Left kidney (tissue), 2 donors: ENCODE measurements around the gene SLC8A1. TPM values are rescaled to one million over a fixed set of nuclear protein-coding genes. Genes with fewer than 3 reads are reported as not detected.

Experiments
- DNase-seq: peaks from one replicate; pipeline ENCODE4 v3.0.0-alpha.2; 2013
- polyA plus RNA-seq: library from polyadenylated mRNA; unstranded; fragments of 120-200 nt; gene quantifications from one replicate; pipeline ENCODE4 v1.2.1, GENCODE V29; 2013; ENCODE audit not compliant: insufficient read length

SLC8A1 gene
- polyA plus RNA-seq, 1 donor, result 73.0 TPM

DNA sequence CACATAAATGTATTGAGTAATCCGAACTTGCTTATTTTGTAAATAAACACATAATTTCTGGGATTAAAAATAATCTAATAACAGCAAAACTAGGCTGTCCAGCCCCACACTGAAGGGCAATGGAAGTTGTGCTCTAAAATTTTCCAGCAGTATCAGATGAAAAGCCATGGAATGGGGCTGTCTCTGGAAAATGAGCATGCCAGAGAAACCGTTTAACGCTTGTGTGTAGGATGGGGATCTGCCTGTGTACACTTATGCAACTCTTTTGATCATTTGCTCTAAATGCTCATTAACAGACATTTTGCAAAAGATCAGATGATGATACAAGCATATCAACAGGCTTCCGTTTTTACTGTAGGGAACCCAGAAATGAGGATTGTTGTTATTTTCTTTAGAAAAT lies 177.6 kb downstream of the SLC8A1 start:
- no peak for DNase-seq

DNA sequence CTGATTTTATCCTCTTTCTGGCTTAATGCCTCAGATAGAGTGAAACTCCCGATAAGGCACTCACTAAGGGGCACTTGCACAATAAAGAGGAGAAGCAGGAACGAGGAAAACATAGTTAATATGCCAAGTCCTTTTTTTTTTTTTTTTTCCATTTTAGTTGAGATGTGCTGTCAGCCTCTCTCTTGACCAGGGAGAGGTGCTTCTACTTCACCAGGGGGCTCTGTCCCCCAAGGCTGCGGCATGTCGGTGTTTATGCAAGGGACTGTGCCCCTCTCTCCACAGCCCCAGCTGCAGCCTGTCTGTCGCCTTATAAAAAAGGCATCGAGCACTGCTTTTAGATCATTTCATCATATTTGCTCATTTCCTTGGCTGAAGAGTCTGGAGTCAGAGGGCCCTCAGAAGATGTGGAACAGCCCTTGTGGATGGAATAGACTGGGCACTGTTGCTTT lies 178.1 kb downstream of the SLC8A1 start:
- no peak for DNase-seq

DNA sequence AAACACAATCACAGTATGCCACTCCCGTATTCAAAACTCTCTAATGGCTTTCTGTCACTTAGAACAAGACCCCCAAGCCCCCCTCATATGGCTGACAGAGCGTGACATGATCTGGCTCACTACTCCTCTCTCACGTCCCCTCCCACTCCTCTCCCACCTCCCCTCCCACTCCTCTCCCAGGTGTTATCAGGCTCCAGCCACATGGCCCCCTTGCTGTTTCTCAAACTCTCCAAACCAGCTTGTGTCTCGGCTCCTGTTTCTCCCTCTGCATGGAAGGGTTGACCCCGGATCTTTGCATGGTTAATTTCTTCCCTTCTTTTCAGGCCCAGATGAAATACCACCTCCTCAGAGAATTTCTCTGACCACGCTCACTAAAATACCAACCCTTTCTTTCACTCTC lies 180.8 kb downstream of the SLC8A1 start:
- peak; percentile 78 for DNase-seq

DNA sequence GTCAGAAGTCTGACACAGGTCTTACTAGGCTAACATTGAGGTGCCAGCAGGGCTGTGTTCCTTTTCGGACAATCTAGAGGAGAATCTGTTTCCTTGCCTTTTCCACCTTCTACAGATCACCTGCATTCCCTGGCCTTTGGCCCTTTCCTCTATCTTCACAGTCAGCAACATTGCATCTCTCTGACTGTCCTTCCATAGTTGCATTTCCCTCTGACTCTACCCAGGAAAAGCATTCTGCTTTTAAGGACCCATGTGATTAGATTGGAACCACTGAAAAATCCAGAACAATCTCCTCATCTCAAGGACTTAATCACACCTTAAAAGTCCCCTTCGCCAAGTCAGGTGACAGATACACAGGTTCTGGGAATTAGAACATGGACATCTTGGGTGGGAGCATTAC lies 181.5 kb downstream of the SLC8A1 start:
- DNase-seq, result no peak

DNA sequence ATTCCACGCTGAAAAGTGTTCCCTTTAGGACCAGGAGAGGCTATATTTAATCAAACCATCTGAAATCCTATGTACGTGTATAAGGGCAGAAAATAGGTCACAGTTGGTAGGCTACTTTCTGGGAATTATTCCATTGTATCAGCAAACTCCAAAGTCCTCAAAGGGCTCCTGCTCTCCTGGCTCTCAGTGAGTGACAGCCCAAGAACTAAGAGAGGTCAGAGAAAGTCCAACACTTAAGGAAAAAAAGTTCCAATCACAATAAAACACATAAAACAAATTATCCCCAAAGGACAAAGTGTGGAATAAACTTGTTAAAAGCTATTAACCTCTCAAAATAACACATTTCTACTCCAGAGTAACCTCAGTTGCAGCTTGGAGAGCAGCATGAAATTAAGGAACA lies 183.3 kb downstream of the SLC8A1 start:
- DNase-seq, result no peak

DNA sequence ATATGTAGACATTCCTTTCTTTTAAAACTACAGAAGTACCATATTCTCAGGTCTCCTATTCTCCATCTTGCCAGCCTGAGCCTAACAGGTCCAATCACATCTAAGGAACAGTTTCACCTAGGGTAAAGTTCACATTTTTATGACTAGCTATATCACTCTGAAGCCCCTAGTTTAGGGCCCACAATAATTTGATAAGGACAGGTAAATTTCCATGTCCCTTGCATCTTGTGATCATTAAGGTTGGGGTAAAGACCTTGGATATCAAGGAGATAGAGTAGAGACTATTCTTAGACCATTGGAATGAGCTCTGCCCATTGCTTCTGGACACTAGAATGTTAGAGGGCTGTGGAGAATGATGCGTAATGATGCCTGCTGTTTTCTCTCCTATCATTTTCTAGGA lies 185.7 kb downstream of the SLC8A1 start:
- no peak for DNase-seq

DNA sequence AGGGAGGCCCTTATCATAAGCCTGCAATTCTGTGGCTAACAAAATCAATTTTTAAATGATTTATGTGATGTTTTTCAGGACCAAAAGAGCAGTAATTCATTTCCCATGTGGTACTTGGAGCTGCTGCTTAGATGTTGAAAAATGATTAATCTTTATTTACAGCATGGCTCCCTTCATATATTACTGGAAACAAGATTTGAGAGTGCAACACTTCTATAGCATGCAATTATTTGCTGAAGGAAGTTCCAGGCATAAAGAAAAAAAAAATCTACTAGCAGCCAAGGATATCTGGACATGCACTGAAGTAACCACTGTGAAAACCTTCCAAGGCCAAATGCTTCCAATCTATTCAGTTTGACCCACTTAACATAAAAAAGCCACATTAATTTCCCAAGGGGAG lies 186.3 kb downstream of the SLC8A1 start:
- DNase-seq, result no peak

DNA sequence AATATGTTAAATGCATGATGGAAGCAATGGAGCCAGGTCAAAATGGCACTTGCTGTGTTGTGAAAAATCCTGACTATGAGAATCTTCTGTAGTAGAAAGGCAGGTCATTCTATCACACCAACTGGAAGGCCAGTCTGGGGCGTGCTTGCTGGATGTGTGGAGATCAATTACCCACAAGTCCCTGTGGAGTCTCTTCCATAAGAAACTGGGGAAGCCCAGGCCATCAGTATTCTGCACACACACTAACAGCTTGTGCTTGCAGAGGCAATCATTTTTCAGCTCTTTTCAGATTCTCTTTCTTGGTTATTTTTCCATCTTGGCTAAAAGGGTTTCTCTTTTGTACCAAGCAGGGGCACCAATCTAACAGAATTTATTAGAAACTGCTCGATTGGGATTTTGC lies 190.8 kb downstream of the SLC8A1 start:
- no peak for DNase-seq

DNA sequence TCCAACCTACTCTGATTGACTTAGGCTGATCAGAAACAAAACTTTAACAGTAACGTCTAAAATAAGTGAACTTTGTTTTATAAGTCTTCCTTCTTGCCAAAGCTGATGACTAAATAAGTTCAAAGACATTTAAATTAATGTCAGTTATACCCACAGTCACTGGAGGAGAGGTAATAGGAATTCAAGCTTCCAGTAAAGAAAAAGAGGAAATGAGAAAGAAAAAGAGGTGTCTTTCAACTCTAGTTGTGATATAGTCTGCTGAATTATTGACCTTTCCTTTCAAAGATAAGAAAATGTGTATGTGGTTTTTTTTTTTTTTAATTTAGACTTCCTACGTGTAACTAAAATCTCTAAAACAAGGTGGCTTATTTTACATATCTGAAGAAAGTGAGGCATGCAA lies 191.5 kb downstream of the SLC8A1 start:
- no peak for DNase-seq

DNA sequence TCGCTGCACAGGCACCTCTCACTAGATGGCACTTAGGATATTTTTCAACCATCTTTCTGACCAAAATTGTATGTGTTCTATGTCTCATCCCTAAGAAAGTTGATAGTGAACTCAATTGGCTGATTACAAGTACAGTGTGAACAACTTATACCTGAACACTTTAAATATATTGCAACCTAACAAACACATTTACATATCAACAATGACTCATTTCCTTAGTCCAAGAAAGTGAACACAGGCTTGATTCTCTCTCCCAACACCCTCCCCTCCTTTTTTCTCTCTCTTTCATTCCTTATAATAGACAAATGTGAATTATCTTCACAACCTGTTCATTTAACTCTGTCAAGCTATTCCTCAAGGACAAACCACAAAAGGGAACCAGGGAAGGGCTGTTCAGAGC lies 192.0 kb downstream of the SLC8A1 start:
- no peak for DNase-seq

DNA sequence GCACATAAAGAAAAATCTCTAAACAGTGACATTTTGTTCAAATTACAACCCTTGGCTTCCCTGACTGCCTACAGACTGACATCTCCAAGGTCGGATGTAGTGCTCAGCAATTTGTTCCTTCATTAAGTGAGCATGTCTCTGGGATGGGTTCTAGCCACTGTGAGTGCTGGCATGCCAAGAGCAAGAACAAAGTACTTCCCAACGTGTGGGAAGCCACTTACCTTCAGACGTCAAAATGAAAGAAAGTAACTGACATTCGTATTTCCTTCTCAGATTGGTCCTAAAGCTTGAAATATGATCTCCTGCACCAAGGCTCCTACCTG lies 193.8 kb downstream of the SLC8A1 start:
- no peak for DNase-seq

DNA sequence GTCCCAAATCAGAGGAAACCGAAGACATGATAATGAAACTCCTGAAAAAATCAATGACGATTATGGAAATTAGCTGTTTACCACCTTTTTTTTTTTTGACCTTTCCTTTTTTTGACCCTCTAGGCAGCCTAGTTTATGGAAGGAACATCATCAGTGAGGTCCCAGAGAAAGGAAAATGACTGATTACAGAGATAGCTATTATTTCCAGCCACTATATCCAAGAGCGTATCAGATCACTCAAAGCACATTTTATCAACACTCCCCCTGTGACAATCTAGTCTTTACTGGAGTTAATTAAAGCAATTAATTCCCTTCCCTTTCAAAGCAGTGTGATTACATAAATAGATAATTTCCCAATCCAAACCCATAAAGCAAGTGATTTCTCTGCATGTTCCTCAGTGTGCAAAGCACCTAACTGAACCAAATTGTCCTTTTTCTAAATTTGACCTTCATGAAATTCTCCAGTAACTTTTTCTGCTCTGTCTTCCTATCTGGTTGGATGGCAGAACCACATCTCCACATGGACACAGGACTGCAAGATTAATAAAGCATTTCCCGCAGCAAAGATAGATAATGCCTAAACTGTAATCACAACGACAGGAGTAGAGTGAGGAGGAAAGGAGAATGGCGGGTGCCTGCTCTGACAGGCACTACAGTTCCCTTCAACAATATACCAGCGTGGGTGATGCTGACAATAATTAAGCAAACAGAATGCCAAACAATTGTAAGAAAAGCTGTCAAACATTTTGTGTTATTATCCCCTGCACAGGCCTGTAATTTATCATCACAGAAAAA lies 194.4 kb downstream of the SLC8A1 start:
- DNase-seq, result no peak

DNA sequence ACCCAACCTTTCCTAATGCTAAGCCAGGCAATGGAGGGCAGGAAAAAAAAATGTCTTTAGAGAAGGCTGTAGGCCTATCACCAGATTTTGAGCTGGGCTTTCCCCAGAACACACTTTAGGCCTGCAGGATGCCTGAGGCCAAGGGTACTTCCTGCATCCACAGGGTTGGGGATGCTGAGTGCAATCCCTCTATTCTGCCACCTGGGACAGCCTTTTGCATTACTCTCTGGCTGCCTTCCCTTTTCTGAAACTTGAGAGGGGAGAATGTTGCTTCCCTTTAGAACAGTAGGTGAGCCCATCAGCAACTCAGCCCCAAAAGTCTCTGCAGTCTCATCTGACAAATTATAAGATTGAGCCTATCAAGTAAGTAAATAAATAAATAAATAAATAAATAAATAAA lies 195.2 kb downstream of the SLC8A1 start:
- no peak for DNase-seq

DNA sequence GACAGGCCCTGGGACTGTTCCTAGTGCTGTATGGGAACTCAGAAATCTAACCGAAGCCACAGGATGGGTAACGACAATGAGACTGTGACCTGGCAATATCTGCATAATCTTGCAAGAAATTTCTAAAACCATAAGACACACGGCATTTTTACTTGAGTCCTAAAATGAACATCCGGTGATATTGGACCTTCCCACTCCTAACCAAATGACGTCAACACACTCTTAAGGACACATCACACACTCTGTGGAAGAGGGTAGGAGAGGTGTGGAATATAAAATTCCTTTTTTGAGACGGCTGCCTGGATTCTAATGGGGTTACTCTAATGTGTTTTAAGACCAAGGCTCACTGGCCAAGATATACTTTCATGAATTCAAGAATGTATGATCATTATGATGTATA lies 195.9 kb downstream of the SLC8A1 start:
- DNase-seq, result no peak

DNA sequence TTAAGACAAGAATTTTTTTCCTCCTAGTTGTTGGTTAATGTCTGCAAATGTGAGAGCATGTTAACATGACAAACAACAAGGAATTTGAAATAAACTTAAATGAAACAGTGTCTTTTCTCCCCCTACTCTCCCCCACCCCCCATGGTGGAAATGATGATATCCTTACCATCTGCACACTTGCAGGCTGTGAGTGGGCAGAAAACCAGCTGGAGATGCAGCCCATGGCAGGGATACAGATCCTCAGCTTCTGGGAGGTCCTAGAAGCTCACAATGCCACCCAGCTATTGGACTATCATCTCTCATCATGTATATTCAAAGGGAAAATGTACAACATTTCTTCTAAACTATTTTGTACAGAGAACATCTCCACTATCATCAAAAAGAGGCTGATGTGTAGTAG lies 196.8 kb downstream of the SLC8A1 start:
- no peak for DNase-seq

DNA sequence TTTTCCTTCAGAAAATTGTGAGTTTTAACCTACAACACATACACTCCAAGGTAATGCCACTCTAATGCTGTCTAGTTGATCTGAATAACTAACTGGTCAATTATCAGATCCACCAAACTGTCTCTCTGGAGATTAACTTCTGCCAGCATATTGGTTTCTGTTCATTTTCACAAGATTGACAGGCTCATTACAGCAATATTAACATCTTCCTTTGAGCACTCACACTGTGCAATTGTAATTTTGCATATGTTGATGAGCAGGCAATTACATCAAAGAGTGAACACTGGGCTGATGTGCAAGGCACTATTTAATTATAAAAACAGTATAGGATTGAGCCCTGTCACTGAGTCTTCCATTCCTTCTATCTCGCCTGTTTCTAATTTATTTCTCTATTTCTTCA lies 197.3 kb downstream of the SLC8A1 start:
- no peak for DNase-seq

DNA sequence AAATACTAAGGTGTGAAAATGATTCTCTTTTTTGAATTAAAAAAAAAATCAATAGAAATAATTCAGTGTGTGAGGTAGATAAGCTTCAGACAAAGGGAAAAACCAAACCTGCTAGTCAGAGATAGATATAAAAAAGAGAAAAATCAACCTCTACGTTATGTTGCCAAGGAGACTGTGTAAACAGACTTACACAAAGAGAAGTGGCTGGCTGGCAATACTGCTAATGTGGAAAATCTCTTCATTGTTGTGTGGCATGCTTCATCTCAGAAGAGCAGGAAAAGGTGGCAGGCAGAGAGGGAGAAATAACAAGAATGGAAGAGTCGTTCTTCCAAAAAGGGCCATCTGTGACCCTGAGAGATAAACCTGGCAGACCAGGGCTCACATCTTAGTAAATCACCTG lies 200.8 kb downstream of the SLC8A1 start:
- peak; percentile 19 for DNase-seq

DNA sequence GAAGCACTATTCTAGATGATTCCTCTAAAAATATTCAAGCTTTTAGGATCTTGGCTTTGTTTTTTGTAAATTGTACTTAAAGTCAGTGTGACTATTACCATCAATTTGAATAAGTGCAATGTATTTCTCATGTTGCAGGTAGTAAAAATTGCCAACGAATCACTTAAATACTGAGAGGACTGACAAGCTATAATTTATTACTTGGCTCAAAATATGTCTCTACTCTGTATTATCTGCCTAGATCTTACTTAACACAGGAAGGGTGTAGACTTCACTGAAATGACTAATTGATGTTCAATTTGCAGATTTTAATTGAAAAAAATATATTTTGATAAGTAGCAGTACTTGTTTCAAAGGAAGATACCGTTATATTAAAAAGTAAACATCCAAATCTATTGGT lies 202.3 kb downstream of the SLC8A1 start:
- DNase-seq, result no peak

DNA sequence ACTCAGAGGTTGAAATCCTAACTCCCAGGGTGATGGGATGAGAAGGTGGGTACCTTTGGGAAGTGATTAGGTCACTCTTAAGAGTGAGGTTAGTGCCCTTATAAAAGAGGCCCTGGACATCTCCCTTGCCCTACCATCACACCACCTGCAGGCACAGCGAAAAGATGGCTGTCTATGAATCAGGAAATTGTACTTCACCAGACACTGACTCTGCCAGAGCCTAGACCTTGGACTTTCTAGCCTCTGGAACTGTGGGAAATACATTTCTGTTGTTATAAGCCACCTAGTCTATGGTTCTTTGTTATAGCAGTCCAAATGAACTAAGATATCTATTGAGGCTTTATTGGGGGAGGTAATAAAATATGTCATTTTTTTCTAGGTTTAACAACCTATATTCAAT lies 203.6 kb downstream of the SLC8A1 start:
- no peak for DNase-seq

DNA sequence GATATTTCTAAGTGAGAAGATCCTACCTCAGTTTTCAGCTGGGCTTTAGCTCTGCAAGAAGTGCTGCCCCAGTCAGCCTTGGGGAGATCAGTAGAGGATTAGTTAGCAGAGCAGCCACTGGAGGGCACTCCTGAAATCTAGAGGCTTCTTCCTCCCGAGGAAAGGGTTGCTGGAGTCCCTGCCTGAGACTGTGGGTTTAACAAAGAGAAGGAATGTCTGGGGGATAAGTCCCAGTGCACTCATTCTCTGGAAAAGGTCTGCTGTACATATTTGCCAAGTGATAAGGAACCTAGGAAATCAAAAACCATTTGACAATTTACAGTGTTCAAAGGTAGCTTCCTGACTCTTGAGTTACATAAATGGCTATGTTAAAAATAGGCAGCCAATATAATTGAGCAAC lies 207.2 kb downstream of the SLC8A1 start:
- DNase-seq, result peak; percentile 40

DNA sequence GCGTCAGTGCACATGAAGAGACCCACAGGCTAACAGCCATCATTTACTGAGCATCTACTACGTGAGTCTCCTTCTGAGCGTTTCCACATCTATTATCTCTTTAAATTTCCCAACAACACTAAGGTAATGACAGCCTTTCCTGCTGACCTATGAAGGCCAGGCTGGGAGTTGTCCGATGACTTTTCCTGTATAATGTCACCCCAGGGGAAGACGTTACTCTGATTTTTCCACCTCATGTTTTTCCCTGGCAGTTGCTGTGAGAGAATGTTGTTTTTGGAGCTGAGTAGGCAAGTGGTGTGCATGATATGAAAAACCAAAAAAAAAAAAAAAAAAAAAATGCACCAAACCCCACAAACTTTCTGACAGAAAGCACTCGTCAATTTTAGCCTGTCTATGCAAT lies 207.6 kb downstream of the SLC8A1 start:
- DNase-seq, result no peak

DNA sequence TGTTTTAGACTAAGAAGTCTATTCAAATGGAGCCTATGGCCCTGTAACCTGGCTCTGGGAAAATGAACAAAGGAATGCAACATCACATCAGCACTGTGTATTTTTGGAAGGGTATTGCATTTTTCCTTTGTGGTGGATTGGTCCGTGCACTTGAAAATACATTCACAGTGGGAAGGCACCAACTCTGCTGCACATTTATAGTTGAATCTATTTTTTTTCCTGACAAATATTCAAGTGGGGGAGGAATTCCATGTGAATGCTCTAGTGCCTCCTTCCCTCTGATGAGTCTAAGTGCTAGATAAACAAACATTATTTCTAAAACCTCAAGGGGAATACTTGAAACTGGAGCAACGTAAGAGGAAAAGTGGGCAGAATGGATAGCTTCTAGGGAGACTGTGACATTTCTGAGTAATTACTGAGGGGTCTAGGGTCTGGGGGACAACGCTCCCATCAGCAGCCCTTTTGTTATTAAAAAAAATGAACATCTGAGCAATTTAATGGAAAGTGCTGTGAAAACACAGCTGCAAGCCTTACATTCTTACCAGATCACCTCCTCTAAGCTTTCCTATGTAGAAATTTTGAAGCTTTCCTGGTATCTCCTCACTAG lies 208.2 kb downstream of the SLC8A1 start:
- DNase-seq, result peak; percentile 45

DNA sequence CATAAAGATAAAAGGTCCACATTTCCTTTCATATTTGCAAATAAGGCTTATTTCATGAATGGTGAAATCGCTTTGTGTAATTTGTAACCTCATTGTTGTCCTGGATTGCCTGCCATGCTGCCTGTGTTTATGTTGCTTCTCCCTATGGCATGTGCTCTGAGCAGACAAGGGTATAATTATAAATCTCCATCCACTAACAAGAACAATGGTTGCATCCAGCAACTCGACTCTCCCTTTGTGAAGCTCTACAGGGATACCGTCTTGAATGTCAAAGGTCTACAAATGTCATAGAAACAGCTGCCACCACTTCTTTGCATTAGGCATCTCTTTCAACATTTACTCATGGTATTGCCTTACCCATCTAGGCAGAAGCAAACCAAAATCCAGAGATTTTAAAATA lies 209.6 kb downstream of the SLC8A1 start:
- DNase-seq, result no peak

DNA sequence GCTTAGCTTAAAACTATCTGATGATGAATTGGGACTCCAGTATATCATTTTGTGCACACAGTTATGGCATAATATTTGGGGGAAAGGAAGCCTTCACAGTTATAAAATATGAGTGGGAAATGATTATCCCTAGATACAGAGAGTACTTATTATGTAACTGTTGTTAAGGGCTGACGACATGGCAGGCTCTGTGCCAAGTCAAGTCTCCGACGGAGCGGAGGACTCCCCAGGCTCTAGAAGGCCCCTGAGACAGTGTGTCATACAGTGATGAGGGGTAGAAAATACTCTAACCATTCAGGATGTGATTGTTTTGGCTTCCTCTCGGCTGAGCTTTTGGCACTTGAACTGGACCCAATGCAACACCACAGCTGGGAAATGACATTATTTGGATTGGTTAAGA lies 211.8 kb downstream of the SLC8A1 start:
- DNase-seq, result peak; percentile 63
